Spleen (tissue), 11 donors: Measurements from ENCODE around the gene COL8A1. TPM values are rescaled to one million over a fixed set of nuclear protein-coding genes. Genes with fewer than 3 reads are reported as not detected.

Experiments used
- DNase-seq: peaks from one replicate; pipeline ENCODE4 v3.0.0-alpha.2; 2020
- H3K27ac ChIP-seq, 8 donors: fragments of 200-600 bp; sonication (generic) in 7 of 8; 1 replicate in 4 of 8; 2 replicates in 4 of 8; pipeline versions ENCODE4 v1.5.0 to v1.8.0; 2016 to 2021; ENCODE audit warnings: inconsistent platforms in 4 of 8, mild to moderate bottlenecking in 4 of 8, moderate library complexity in 1 of 8
- H3K27me3 ChIP-seq, 7 donors: fragments of 200-600 bp; sonication (generic) in 6 of 7; replicated peaks in 1 of 7; 1 replicate in 4 of 7; 2 replicates in 3 of 7; pipeline versions ENCODE4 v1.5.0 to v1.8.0; 2016 to 2021; ENCODE audit warnings: inconsistent platforms in 3 of 7, mild to moderate bottlenecking in 1 of 7
- H3K36me3 ChIP-seq, 6 donors: fragments of 200-600 bp; sonication (generic) in 5 of 6; 1 replicate in 4 of 6; 2 replicates in 2 of 6; pipeline versions ENCODE4 v1.5.0 to v1.8.0; 2016 to 2021; ENCODE audit warnings: inconsistent platforms in 2 of 6
- H3K4me1 ChIP-seq, 6 donors: fragments of 200-600 bp; sonication (generic) in 5 of 6; 1 replicate in 3 of 6; 2 replicates in 3 of 6; pipeline versions ENCODE4 v1.5.0 to v1.8.0; 2016 to 2021; ENCODE audit warnings: inconsistent platforms in 3 of 6
- H3K4me3 ChIP-seq, 8 donors: fragments of 200-600 bp; sonication (generic) in 7 of 8; 1 replicate in 4 of 8; 2 replicates in 4 of 8; pipeline versions ENCODE4 v1.5.0 to v1.8.0; 2016 to 2021; ENCODE audit warnings: inconsistent platforms in 4 of 8, mild to moderate bottlenecking in 4 of 8, moderate library complexity in 2 of 8
- H3K9me3 ChIP-seq, 8 donors: fragments of 200-600 bp; sonication (generic) in 7 of 8; 1 replicate in 4 of 8; 2 replicates in 4 of 8; pipeline versions ENCODE4 v1.5.0 to v1.8.0; 2016 to 2021; ENCODE audit warnings: inconsistent platforms in 4 of 8
- CTCF ChIP-seq, 11 experiments: fragments of 200-600 bp in 7 of 11; fragments of 450-650 bp in 4 of 11; sonication (generic) in 4 of 11; IDR thresholded peaks in 8 of 11; conservative IDR thresholded peaks in 3 of 11; 1 replicate in 7 of 11; 2 replicates in 4 of 11; pipeline versions ENCODE4 v1.4.0 to v1.8.0; 2016 to 2021; ENCODE audit warnings: antibody characterized with exemption in 11 of 11, inconsistent platforms in 4 of 11, mild to moderate bottlenecking in 1 of 11
- POLR2A ChIP-seq, 3 donors: fragments of 450-650 bp; IDR thresholded peaks; one replicate each; pipeline ENCODE4 v1.5.1; 2017; ENCODE audit warnings: antibody characterized with exemption in 3 of 3, mild to moderate bottlenecking in 1 of 3
- POLR2AphosphoS5 ChIP-seq, 3 donors: sonication (generic); formaldehyde crosslinking; IDR thresholded peaks; one replicate each; pipeline ENCODE4 v1.5.1; 2017; ENCODE audit warnings: antibody characterized with exemption in 3 of 3
- WGBS, 5 donors: extraction: QIAGEN DNeasy Blood & Tissue Kit in 3 of 5; methylation state at CpG; one replicate each; pipeline versions ENCODE4 v1.1.5 to v1.1.7; 2013 to 2018; 5-methylcytosine and 5-hydroxymethylcytosine counted together
- intact Hi-C: fragments of 100-400 bp; cut with DNase I; formaldehyde crosslinking; loops from one replicate; pipeline ENCODE4 v1.15.0; 2023; ENCODE audit warnings: low total_unique reads
- polyA plus RNA-seq, 3 donors: library from polyadenylated mRNA; stranded (reverse); fragments of 200-250 nt; gene quantifications; one replicate each; pipeline ENCODE4 v1.2.1, GENCODE V29; 2013
- total RNA-seq, 7 donors: library from RNA; depleted of rRNA in 3 of 7; stranded (reverse); fragments of >200 nt in 3 of 7; fragmentation: NEBNext Ultra II Directional in 4 of 7; extraction: Animal tissue kit (Norgen Biotek cat#: 25700) in 4 of 7; gene quantifications; one replicate each; pipeline versions ENCODE4 v1.1.0 to v1.2.1, GENCODE V29; 2016 to 2021
- donor health status: healthy with polysubstance abuse.
- donor health status: DM: no; HTN: no; CAD: no; lungs with moderate emphysema.
- donor health status: DM: no; HTN: no; CAD: no.
- donor health status: Bipolar disorder and iron deficiency.
- donor health status: healthy.
- donor health status: DM: no; HTN: no; CAD: no.
- donor health status: DM: yes; HTN: yes; CAD: no.

The COL8A1 gene
- total and polyA plus RNA-seq, 10 donors, result 0.22 to 3.1 (median 1.4) TPM

GRCh38 chr3:99764377-99764776, 126.0 kb downstream of the COL8A1 start:
- no peaks in the 10 kb centered on the region for H3K4me1 ChIP-seq
- H3K36me3 ChIP-seq, result no peaks in the 10 kb centered on the region
- no peaks in the 10 kb centered on the region for H3K9me3 ChIP-seq
- no peaks in the 10 kb centered on the region for H3K27me3 ChIP-seq
- TF ChIP-seq POLR2AphosphoS5 (IDR thresholded peaks at IDR 0.05) (no peak), POLR2A (IDR thresholded peaks at IDR 0.05) (no peak), CTCF (IDR thresholded peaks at IDR 0.05 in 8 of 11, conservative IDR thresholded peaks at IDR 0.05 in 3 of 11) (no peak)
- intact Hi-C loops, result no loop called here
- H3K27ac ChIP-seq, result no peak overlapping the region
- WGBS, 5 donors, result 91 to 95% (median 94%) methylated on average over 5 of the region's 5 CpGs
- no peak for DNase-seq
- H3K4me3 ChIP-seq, result no peak overlapping the region

- Histone ChIP-seq H3K27me3 (no peaks in the 10 kb centered on the region), H3K9me3 (no peaks in the 10 kb centered on the region), H3K36me3 (no peaks in the 10 kb centered on the region), H3K4me1 (no peaks in the 10 kb centered on the region), H3K4me3 (no peak overlapping the region), H3K27ac (no peak overlapping the region)
- intact Hi-C loops, result no loop called here
- TF ChIP-seq CTCF (IDR thresholded peaks at IDR 0.05 in 8 of 11, conservative IDR thresholded peaks at IDR 0.05 in 3 of 11) (no peak), POLR2A (IDR thresholded peaks at IDR 0.05) (no peak)
- WGBS, 5 donors, result 65 to 70% (median 68%) methylated on average over 2 of the region's 2 CpGs
- no peak for DNase-seq
These were observed 126.9 kb downstream of the COL8A1 start for GRCh38 chr3:99765042-99765942.

- TF ChIP-seq CTCF (IDR thresholded peaks at IDR 0.05 in 8 of 11, conservative IDR thresholded peaks at IDR 0.05 in 3 of 11) (no peak), POLR2AphosphoS5 (IDR thresholded peaks at IDR 0.05) (no peak), POLR2A (IDR thresholded peaks at IDR 0.05) (no peak)
- DNase-seq, result no peak
- no peaks in the 10 kb centered on the region for H3K27me3 ChIP-seq
- no peak overlapping the region for H3K4me3 ChIP-seq
- 82 to 93% (median 86%) methylated on average over 2 of the region's 2 CpGs for WGBS, 5 donors
- H3K27ac ChIP-seq, result no peak overlapping the region
- no peaks in the 10 kb centered on the region for H3K4me1 ChIP-seq
- H3K36me3 ChIP-seq, result no peaks in the 10 kb centered on the region
- intact Hi-C loops, result no loop called here
- H3K9me3 ChIP-seq, result no peaks in the 10 kb centered on the region
These were observed 128.9 kb downstream of the COL8A1 start for GRCh38 chr3:99767291-99767690.

GRCh38 chr3:99768126-99768525, 129.7 kb downstream of the COL8A1 start:
- no peak overlapping the region for H3K4me3 ChIP-seq
- intact Hi-C loops, result no loop called here
- H3K27me3 ChIP-seq, result no peaks in the 10 kb centered on the region
- H3K27ac ChIP-seq, result no peak overlapping the region
- H3K36me3 ChIP-seq, result no peaks in the 10 kb centered on the region
- H3K9me3 ChIP-seq, result no peaks in the 10 kb centered on the region
- DNase-seq, result no peak
- TF ChIP-seq POLR2AphosphoS5 (IDR thresholded peaks at IDR 0.05), result no peak
- no peak for TF ChIP-seq CTCF (IDR thresholded peaks at IDR 0.05 in 8 of 11, conservative IDR thresholded peaks at IDR 0.05 in 3 of 11)
- no peak for TF ChIP-seq POLR2A (IDR thresholded peaks at IDR 0.05)
- 91 to 100% (median 95%) methylated on average over 1 of the region's 1 CpG for WGBS, 5 donors
- no peaks in the 10 kb centered on the region for H3K4me1 ChIP-seq
